DOHH2 (cell line): ENCODE measurements around the gene PALM.

ENCODE experiments used
- H3F3A ChIP-seq: fragments of 200-600 bp; sonication (generic), shearing (Covaris generic); 2 replicates; pipeline ENCODE4 v1.6.0; 2016; ENCODE audit warnings: antibody characterized with exemption, mild to moderate bottlenecking; ENCODE audit not compliant: control insufficient read depth, insufficient read depth
- H3K27ac ChIP-seq: fragments of 200-600 bp; sonication (generic); 2 replicates; pipeline ENCODE4 v1.5.1; 2014; ENCODE audit warnings: low read depth, mild to moderate bottlenecking, low read length, moderate library complexity
- H3K27me3 ChIP-seq: fragments of 200-600 bp; sonication (generic); 2 replicates; pipeline ENCODE4 v1.6.1; 2014; ENCODE audit warnings: mild to moderate bottlenecking, low read length, mixed read lengths; ENCODE audit not compliant: control insufficient read depth
- H3K36me3 ChIP-seq: fragments of 200-600 bp; sonication (generic); 2 replicates; pipeline ENCODE4 v1.6.1; 2014; ENCODE audit warnings: mild to moderate bottlenecking, low read length, moderate library complexity, mixed read lengths; ENCODE audit not compliant: control insufficient read depth
- H3K4me1 ChIP-seq: fragments of 200-600 bp; sonication (generic); 2 replicates; pipeline ENCODE4 v1.6.1; 2014; ENCODE audit warnings: mild to moderate bottlenecking, low read length, mixed read lengths; ENCODE audit not compliant: control insufficient read depth
- H3K4me2 ChIP-seq: fragments of 200-600 bp; sonication (generic); 2 replicates; pipeline ENCODE4 v1.6.0; 2014; ENCODE audit warnings: mild to moderate bottlenecking, low read length, moderate library complexity
- H3K4me3 ChIP-seq: fragments of 200-600 bp; sonication (generic); 2 replicates; pipeline ENCODE4 v1.5.1; 2014; ENCODE audit warnings: mild to moderate bottlenecking, low read length, mixed read lengths
- H3K79me2 ChIP-seq: fragments of 200-600 bp; sonication (generic); 2 replicates; pipeline ENCODE4 v1.6.1; 2014; ENCODE audit warnings: mild to moderate bottlenecking, low read length, mixed read lengths; ENCODE audit not compliant: control insufficient read depth
- H3K9me2 ChIP-seq: fragments of 200-600 bp; sonication (generic); replicated peaks from 2 replicates; pipeline ENCODE4 v1.6.1; 2014; ENCODE audit warnings: mild to moderate bottlenecking, low read length, mixed read lengths; ENCODE audit not compliant: control insufficient read depth
- H3K9me3 ChIP-seq: fragments of 200-600 bp; sonication (generic); 2 replicates; pipeline ENCODE4 v1.6.1; 2014; ENCODE audit warnings: antibody characterized with exemption, low read length, mixed read lengths; ENCODE audit not compliant: control insufficient read depth, insufficient read depth
- H4K20me1 ChIP-seq: fragments of 200-600 bp; sonication (generic); 2 replicates; pipeline ENCODE4 v1.6.0; 2014; ENCODE audit warnings: low read depth, mild to moderate bottlenecking, antibody characterized with exemption, low read length, moderate library complexity; ENCODE audit not compliant: control insufficient read depth, insufficient read depth
- EZH2phosphoT487 ChIP-seq: fragments of 200-600 bp; sonication (generic); IDR thresholded peaks from 2 replicates; pipeline ENCODE4 v1.6.1; 2017; ENCODE audit warnings: borderline replicate concordance, mild to moderate bottlenecking, antibody characterized with exemption, low read length, moderate library complexity, mixed read lengths
- TF ChIP-seq, protein P1 (sequence below): fragments of 200-600 bp; sonication (generic); IDR thresholded peaks from one replicate; pipeline ENCODE4 v1.5.1; 2014; ENCODE audit warnings: antibody characterized with exemption, mild to moderate bottlenecking, low read depth, low read length; ENCODE audit not compliant: poor library complexity, severe bottlenecking

The PALM gene

GRCh38 chr19:687569-688166 is 21.1 kb upstream of the PALM start:
- Histone ChIP-seq H3F3A (no peaks in the 10 kb centered on the region), H3K36me3 (no peaks in the 10 kb centered on the region), H4K20me1 (no peaks in the 10 kb centered on the region), H3K79me2 (no peaks in the 10 kb centered on the region), H3K27me3 (no peaks in the 10 kb centered on the region), H3K4me2 (no peak overlapping the region), H3K4me3 (no peak overlapping the region), H3K9me2 (no peaks in the 10 kb centered on the region), H3K27ac (no peak overlapping the region), H3K9me3 (no peaks in the 10 kb centered on the region), H3K4me1 (no peaks in the 10 kb centered on the region)
- TF ChIP-seq, protein P1, sequence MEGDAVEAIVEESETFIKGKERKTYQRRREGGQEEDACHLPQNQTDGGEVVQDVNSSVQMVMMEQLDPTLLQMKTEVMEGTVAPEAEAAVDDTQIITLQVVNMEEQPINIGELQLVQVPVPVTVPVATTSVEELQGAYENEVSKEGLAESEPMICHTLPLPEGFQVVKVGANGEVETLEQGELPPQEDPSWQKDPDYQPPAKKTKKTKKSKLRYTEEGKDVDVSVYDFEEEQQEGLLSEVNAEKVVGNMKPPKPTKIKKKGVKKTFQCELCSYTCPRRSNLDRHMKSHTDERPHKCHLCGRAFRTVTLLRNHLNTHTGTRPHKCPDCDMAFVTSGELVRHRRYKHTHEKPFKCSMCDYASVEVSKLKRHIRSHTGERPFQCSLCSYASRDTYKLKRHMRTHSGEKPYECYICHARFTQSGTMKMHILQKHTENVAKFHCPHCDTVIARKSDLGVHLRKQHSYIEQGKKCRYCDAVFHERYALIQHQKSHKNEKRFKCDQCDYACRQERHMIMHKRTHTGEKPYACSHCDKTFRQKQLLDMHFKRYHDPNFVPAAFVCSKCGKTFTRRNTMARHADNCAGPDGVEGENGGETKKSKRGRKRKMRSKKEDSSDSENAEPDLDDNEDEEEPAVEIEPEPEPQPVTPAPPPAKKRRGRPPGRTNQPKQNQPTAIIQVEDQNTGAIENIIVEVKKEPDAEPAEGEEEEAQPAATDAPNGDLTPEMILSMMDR = no peak

- H3K27me3 ChIP-seq = no peaks in the 10 kb centered on the region
- H3K4me1 ChIP-seq = no peaks in the 10 kb centered on the region
- no peaks in the 10 kb centered on the region for H3K9me3 ChIP-seq
- H3K4me2 ChIP-seq = no peak overlapping the region
- no peak overlapping the region for H3K4me3 ChIP-seq
- no peaks in the 10 kb centered on the region for H3K36me3 ChIP-seq
- H3K9me2 ChIP-seq = no peaks in the 10 kb centered on the region
- no peaks in the 10 kb centered on the region for H4K20me1 ChIP-seq
- no peaks in the 10 kb centered on the region for H3K79me2 ChIP-seq
- no peak overlapping the region for H3K27ac ChIP-seq
- TF ChIP-seq, protein P1 = no peak
- TF ChIP-seq EZH2phosphoT487 = no peak
- H3F3A ChIP-seq = no peaks in the 10 kb centered on the region
Observed at GRCh38 chr19:688214-688613, 20.5 kb upstream of the PALM start.

DNA sequence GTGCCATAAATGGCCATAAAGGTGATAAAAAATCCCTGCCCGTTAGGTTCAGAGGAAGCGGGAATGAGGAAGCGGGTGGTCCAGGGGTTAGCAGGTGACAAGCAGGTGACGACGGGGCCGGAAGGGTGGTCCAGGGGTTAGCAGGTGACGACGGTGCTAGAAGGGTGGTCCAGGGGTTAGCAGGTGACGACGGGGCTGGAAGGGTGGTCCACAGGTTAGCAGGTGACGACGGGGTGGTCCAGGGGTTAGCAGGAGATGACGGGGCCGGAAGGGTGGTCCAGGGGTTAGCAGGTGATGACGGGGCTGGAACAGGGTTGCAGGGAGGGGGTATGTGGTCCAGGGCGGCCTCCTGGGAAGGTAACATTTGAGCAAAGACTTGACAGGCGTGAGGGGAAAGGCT is 19.7 kb upstream of the PALM start:
- Histone ChIP-seq H4K20me1 (no peaks in the 10 kb centered on the region), H3K36me3 (no peaks in the 10 kb centered on the region), H3K27me3 (no peaks in the 10 kb centered on the region), H3K9me3 (no peaks in the 10 kb centered on the region), H3K9me2 (no peaks in the 10 kb centered on the region), H3K4me2 (no peak overlapping the region), H3K27ac (no peak overlapping the region), H3K4me3 (no peak overlapping the region), H3K79me2 (no peaks in the 10 kb centered on the region), H3K4me1 (no peaks in the 10 kb centered on the region), H3F3A (no peaks in the 10 kb centered on the region)
- TF ChIP-seq, protein P1 = no peak
